Measurements from ENCODE around the gene PRDM12. TPM values are rescaled to one million over a fixed set of nuclear protein-coding genes. Genes with fewer than 3 reads are reported as not detected.

PRDM12 gene
- total RNA-seq, 4 donors from 2014 or later, result not detected

GRCh38 chr9:130642926-130643325 lies 21.5 kb upstream of the PRDM12 start:
- Histone ChIP-seq H3K36me3 (peaks cover 0 to 12% (median 7%) of the 10 kb centered on the region in 3 donors), H3K4me1 (no peaks in the 10 kb centered on the region), H3K4me3 (no peak overlapping the region), H3K27ac (no peak overlapping the region), H3K27me3 (no peaks in the 10 kb centered on the region), H3K9me3 (peaks cover 0 to 20% (median 0%) of the 10 kb centered on the region in 4 donors)
- TF ChIP-seq POLR2A (IDR thresholded peaks at IDR 0.05), result no peak
- TF ChIP-seq EP300 (IDR thresholded peaks at IDR 0.05), result no peak
- TF ChIP-seq, protein P1, sequence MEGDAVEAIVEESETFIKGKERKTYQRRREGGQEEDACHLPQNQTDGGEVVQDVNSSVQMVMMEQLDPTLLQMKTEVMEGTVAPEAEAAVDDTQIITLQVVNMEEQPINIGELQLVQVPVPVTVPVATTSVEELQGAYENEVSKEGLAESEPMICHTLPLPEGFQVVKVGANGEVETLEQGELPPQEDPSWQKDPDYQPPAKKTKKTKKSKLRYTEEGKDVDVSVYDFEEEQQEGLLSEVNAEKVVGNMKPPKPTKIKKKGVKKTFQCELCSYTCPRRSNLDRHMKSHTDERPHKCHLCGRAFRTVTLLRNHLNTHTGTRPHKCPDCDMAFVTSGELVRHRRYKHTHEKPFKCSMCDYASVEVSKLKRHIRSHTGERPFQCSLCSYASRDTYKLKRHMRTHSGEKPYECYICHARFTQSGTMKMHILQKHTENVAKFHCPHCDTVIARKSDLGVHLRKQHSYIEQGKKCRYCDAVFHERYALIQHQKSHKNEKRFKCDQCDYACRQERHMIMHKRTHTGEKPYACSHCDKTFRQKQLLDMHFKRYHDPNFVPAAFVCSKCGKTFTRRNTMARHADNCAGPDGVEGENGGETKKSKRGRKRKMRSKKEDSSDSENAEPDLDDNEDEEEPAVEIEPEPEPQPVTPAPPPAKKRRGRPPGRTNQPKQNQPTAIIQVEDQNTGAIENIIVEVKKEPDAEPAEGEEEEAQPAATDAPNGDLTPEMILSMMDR (IDR thresholded peaks at IDR 0.05), result no peak
- DNase-seq (ENCODE audit: low spot score in 2 of 2), result no peak
- WGBS, 2 donors, result 75 to 89% methylated on average over 8 of the region's 8 CpGs

GRCh38 chr9:130651221-130651620 lies 13.2 kb upstream of the PRDM12 start:
- TF ChIP-seq POLR2A (IDR thresholded peaks at IDR 0.05) (no peak), EP300 (IDR thresholded peaks at IDR 0.05) (no peak)
- TF ChIP-seq, protein P1 (IDR thresholded peaks at IDR 0.05), result no peak
- Histone ChIP-seq H3K4me1 (no peaks in the 10 kb centered on the region), H3K27me3 (peaks cover 0 to 52% of the 10 kb centered on the region in 2 donors), H3K36me3 (no peaks in the 10 kb centered on the region), H3K9me3 (peaks cover 0 to 9% (median 0%) of the 10 kb centered on the region in 4 donors), H3K27ac (no peak overlapping the region), H3K4me3 (no peak overlapping the region)
- no peak for DNase-seq (ENCODE audit: low spot score in 2 of 2)
- 81 to 86% methylated on average over 15 of the region's 15 CpGs for WGBS, 2 donors

- Histone ChIP-seq H3K27ac (no peak overlapping the region), H3K27me3 (peaks cover 0 to 57% of the 10 kb centered on the region in 2 donors), H3K4me1 (no peaks in the 10 kb centered on the region), H3K4me3 (no peak overlapping the region), H3K9me3 (peaks cover 0 to 3% (median 0%) of the 10 kb centered on the region in 4 donors), H3K36me3 (no peaks in the 10 kb centered on the region)
- TF ChIP-seq, protein P1 (IDR thresholded peaks at IDR 0.05), result no peak
- TF ChIP-seq POLR2A (IDR thresholded peaks at IDR 0.05), result no peak
- no peak for TF ChIP-seq EP300 (IDR thresholded peaks at IDR 0.05)
- 94 to 97% methylated on average over 15 to 18 of the region's 18 CpGs for WGBS, 2 donors
- DNase-seq (ENCODE audit: low spot score in 2 of 2), result no peak
Measured at GRCh38 chr9:130651752-130652151, 12.6 kb upstream of the PRDM12 start.

- Histone ChIP-seq H3K27me3 (peaks cover 0 to 80% of the 10 kb centered on the region in 2 donors), H3K4me3 (no peak overlapping the region), H3K9me3 (peaks cover 0 to 13% (median 0%) of the 10 kb centered on the region in 4 donors), H3K36me3 (peaks cover 0 to 7% (median 0%) of the 10 kb centered on the region in 3 donors), H3K4me1 (peaks cover 0 to 10% (median under 1%) of the 10 kb centered on the region in 4 donors), H3K27ac (no peak overlapping the region)
- DNase-seq (ENCODE audit: low spot score in 2 of 2), result no peak
- 78 to 85% methylated on average over 6 of the region's 6 CpGs for WGBS, 2 donors
- TF ChIP-seq POLR2A (IDR thresholded peaks at IDR 0.05), result no peak
- TF ChIP-seq, protein P1 (IDR thresholded peaks at IDR 0.05), result no peak
- no peak for TF ChIP-seq EP300 (IDR thresholded peaks at IDR 0.05)
Measured at GRCh38 chr9:130654879-130655278, 9.5 kb upstream of the PRDM12 start.

- Histone ChIP-seq H3K9me3 (peaks cover 0 to 13% (median 0%) of the 10 kb centered on the region in 4 donors), H3K4me1 (peaks cover 0 to 52% (median 30%) of the 10 kb centered on the region in 4 donors), H3K27ac (no peak overlapping the region), H3K4me3 (no peak overlapping the region), H3K36me3 (peaks cover 0 to 7% (median 0%) of the 10 kb centered on the region in 3 donors), H3K27me3 (peaks cover 4 to 97% of the 10 kb centered on the region in 2 donors)
- no peak for DNase-seq (ENCODE audit: low spot score in 2 of 2)
- 14 to 16% methylated on average over 30 to 48 of the region's 52 CpGs for WGBS, 2 donors
- no peak for TF ChIP-seq POLR2A (IDR thresholded peaks at IDR 0.05)
Measured at GRCh38 chr9:130658893-130659698, 5.3 kb upstream of the PRDM12 start.
